Pulmonary artery endothelial cell (primary cell): ENCODE data around the gene PANX1. TPM values are rescaled to one million over a fixed set of nuclear protein-coding genes. Genes with fewer than 3 reads are reported as not detected.

ENCODE experiments used
- DNase-seq: peaks from one replicate; pipeline ENCODE4 v3.0.0-alpha.2; 2011; ENCODE audit warnings: low read depth, low spot score
- total RNA-seq: library from RNA; depleted of rRNA; stranded (reverse); fragments of >200 nt; gene quantifications from 2 replicates; pipeline ENCODE4 v1.2.3, GENCODE V29; 2014

Gene PANX1
- total RNA-seq, 1 donor from 2014 or later, result 28.8 TPM

DNA sequence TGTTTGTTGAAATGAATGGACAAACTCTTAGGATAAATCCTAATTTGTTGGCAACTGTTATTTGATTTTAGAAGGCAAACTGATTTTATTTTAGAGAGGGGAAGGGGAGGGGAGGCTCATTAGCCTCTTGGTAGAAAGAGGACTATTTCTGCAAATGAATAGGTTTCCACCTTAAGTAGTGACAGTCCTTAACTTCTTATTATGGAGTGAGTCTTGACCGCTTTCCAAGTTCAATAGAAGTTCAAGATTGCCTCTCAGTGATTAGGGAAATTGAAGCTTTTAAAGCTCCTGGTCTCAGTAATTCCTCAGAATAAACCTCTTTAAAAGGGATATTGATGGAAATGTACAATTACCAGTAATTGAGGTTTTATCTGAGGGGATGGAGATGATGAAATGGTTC is 55.7 kb downstream of the PANX1 start:
- DNase-seq, result no peak

DNA sequence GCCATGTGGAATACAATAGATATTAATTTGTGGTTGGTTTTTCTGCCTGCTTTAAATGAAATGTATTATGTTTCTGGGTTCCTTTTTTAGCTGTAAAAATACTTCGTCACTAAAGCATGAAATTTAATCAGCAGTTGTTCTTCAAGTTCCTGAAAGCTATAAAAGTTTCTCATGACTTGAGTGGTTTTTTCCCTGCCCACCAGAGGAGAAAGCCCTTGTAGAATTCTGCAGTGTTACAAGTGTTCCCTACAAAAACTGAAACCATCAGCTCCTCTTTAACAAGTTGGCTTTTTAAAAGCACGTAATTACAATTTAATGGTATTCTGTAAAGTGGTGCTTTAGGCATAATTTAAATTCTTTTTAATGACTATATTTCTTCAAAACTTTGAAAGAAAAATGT is 56.2 kb downstream of the PANX1 start:
- DNase-seq, result no peak

DNA sequence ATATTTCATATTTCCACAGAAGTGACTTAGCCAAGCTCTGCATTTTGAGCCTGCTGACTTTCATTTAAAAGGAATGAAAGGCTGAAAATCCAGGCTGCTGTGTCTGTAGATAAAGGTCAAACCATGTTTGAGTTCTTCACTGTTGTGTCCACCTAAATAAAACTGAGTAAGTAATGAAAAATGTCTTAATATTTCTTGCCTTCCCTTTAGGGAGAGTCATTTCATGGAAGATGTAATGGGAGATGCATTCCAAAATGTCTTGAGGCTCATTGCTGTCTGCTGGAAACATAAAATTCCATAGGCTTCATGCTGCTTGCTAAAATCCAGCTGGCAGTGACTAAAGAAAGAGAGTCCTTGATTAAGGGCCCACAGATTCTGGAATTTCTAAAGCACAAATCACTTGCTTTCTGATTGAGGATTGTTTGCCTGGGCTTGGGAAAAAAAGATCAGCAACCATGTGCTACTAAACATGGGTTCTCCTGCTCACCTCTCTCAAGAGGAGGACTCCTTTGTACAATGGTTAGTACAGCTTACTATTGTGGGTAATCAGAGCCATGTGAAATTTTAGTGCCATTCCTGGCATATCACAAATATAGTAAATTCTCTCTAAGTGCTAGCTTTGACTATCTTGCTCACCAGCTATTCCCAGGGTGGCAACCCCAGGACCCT is 56.9 kb downstream of the PANX1 start:
- DNase-seq, result no peak

DNA sequence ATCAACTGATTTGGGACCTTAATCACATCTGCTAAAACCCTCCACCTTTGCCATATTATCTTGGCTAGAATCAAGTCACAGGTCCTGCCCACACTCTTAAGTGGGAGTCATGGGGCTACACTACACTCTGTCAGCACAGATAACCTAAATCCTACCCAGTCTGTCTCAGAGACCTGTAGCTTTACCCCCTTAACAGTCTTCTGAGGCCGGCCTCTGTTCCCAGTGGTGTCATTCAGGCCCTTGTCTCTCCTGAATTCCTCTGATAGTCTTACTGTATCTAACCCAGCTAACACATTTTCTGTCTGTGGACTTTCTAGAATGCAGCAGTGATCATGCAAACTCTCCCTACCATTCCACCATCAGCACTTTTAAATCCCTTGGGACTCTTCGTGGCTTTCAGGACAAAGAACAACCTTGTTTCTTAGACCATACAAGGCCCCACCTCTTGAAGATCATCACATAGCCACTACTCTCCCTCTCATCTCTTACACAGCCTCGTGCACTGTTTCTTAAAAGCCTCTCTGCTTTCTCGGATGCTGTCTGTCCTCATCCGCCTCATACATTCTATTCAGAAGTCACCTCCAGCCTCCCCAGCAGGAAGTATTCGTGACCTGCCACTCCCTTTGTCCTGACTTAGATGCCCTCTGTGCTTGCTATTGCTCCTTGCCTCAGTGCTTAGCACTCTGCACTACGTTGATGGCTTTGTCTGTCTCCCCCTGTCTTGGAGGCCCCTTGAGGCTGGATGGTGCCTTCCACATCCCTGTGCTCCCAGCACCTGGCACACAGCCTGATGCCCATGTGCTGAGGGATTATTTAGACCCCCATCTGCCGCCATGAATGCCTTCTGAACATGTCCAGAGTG is 57.9 kb downstream of the PANX1 start:
- DNase-seq, result no peak

DNA sequence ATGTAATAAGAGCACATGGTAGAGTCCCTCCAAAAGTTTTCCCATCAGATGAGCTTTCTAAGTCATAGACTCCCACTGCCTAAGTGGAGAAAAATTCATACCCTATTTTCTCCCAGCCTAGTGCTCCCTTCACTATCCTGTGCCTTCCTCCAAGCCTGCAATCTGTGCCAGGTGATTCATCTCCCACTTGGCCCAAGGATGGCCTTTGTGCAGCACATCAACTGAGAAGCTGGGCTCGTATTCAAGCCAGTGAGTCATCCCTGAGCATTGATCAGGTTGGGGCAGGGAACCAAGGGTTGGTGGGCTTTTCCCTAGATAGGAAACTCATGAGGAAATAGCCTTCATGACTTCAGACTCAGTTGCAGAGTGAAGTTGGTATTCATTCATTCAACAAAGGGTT is 64.6 kb downstream of the PANX1 start:
- DNase-seq, result peak; percentile 8

DNA sequence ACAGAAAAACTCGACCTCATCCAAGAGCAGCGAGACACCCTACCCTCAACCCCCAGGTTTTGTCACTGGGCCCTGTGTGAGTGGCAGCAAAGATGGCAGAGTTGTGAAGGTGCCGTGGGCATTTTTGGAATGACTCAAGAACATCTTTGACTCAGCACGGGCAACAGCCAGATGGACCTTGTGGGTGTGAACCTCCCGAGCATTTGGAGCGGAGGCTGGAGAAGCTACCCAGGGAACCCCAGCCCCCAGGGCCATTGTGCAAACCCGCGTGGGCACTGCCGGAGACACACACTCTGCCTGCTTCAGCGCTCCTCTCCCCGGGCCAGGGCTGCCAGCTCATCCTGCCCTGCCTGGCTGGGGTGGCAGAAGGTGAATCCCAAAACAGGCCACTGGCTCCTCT is 66.1 kb downstream of the PANX1 start:
- no peak for DNase-seq

DNA sequence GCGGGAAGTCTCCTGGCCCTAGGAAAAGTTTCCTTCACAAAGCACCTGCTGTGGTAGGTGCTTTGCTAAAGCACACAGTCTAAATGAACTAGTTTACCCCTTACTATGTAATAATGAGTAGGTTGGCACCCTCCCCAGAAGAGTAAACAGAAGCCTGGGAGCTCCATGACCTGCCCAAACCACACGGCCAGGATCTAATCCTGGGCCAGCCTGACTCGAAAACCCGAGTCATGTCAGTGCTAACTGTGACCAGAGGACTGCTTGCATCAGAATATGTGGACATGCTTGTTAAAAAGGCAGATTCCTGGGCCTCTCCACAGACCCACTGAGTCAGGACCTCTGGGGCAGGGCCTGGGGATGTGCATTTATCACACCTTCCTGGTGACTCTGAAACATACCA is 67.7 kb downstream of the PANX1 start:
- no peak for DNase-seq

DNA sequence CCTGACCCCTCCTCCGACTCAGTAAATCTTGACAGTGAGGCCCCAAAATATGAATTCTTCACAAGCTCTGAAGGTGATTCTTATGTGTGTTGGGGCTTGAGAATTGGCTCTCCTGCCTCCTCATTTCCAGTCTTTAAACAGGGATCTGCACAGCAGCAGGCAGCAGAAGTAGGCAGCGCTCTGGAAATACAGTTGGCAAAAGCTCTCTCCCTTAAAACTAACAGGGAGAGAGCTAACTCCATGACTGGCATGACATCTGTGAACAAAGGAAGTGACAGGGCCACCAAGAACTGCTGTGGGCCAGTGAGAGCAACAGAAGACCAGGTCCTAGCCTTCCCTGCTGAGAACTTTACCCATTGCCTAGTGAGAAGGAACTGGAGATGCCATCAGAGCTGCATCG is 70.1 kb downstream of the PANX1 start:
- no peak for DNase-seq

DNA sequence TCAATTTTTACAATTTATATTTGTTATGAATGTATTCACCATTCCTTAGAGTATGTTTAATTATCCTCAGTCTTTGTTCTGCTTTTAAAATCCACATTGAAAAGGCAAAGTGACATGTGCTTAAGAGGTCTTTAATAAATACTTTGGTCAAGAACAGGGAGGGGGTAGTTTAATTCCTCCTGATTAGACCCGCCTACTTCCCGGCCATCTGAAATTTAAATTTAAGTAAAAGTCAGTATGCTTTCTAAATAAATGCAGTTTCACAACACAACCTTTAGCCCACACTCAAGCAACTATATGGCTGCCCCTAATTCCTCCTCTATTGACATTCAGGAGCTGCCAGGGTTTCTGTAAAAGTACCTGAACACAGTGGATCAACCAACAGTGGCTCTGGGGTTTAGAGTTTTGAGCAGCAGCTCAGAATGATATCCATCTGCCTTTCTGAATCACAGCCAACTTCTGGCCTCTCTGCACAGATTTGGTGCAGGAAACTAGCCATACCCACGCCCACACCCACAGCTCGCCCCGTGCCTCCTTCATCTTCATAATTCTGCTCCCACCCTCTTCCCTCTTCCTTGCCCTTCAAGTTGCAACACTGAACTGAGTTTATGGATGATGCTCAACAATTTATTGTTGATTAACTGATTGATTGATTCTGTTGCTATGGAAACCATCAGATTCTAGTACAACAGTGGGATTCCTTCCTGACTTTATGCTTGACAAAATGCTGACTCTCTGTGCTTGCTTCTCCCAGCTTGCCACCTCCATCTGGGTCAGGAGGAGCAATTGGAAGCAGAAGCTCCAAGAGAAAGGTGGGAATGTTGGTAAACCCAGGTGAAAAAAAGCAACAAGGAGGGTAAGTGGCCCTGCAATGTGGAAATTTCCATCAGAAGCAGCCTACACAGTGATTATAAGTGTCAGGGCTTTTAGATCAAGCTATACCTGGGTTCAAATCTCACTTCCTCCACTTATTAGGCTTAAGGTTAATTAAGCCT is 70.8 kb downstream of the PANX1 start:
- no peak for DNase-seq

DNA sequence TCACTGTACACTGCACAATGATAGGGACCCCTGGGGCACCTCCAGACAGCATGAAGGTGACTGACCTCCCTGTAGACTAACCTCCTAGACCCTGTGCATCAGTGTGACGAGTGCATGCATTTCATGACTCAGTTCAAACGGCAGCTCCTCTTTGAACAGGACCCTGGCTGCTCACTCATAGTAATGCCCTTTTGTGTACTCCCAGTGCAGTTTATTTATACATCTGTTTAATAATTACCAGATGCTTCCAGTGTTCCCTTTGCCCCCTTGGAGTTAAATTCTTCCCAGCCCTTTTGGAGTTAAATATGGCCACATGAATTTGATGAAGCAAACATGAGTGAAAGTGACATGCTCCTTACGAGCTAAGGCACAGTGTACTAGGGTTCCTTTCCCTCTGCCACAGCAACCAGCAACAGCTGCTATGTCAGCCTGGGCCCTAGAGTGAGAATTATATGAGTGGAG is 72.4 kb downstream of the PANX1 start:
- DNase-seq, result no peak

DNA sequence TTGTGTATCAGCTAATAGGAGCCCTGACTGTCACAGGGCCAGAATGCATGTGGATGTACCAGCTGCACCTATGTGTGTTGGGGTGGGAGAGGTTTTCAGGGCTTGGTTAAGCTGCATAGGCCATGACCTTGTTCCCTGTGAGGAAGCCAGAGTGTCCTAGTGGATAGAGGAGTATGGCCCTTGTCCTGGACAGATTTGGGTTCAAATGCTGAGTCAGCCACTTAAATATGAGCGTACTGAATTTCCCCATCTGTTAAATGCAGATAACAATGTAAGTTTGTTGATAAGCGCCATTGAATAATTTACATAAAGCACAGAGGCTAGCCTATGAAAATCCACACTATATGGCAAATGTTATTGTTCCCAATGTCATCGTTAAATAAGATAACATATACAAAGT is 74.4 kb downstream of the PANX1 start:
- DNase-seq, result no peak

DNA sequence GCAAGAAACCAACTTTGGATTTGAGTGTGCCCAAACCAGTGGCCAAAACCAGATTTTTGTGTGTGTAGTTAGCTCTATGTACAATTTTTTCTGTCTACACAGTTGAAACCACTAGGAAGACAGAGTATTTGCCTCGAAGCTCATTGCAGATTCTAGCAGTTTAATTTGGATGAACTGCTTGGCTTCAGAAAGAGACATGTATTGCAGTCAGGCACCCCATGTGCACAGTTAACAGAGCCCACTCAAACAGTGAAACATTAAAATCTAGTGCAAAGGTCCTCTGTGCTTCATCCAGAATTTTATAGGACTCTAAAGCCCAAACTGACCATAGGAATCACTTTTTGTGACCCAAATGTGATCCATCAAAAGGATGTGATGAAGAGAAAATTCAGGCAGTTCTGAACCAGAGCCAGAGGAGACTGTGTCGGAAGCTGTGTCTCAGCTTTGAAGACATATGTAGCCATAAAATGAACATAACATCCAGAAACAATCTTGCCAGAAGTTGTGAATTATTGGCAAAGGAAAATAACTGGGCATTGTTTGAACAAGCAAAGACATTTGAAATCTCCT is 82.7 kb downstream of the PANX1 start:
- no peak for DNase-seq

DNA sequence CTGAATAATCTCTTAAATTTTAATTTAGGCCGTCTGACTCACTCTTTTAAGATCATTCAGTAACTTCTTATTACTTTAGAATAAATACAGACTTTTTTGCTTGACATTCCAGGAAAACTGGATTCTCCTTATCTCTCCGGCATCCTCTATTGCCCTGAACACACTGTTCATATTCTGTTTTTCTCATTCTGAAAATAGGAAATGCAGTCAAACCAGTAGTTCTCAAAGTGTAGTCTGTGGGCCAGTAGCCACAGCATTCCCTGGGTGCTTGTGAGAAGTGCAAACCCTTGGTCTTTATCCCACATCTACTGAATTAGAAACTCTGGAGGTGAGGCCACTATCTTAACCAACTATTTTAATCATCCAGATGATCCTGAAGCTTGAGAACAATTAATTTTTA is 84.3 kb downstream of the PANX1 start:
- DNase-seq, result no peak

DNA sequence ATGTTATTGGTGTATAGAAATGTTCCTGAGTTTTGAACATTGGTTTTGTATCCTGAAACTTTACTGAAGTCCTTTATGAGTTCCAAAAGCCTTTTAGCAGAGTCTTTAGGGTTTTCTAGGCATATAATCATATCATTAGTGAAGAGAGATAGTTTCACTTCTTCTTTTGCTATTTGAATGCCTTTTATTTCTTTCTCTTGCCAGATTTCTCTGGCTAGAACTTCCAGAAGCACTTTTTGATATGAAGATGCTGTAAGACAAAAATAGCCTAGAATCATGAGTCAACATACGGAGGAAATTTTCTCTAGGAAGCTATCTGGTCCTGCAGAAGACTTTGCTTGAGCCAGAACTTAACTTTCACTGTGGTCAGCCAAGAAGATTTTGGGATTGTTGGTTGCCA is 89.1 kb downstream of the PANX1 start:
- no peak for DNase-seq

DNA sequence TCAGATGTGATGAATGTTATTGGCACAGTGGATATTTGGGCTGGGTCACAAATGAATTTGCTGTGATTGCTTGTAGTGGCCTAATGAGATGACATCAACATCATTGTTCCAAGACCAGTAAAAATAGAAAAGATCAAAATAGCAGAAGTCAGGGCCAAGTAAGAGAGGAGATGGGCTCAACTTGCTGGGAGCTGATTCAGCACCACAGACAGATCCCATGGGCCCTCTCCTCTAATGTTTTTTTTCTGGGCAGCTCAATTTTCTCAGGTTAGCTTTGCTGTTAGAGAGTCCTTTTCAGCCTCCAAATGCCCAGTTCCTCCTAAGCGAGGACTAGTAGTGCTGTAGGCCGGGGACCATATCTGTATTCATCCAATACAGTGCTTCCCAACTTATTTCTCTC is 89.7 kb downstream of the PANX1 start:
- no peak for DNase-seq

DNA sequence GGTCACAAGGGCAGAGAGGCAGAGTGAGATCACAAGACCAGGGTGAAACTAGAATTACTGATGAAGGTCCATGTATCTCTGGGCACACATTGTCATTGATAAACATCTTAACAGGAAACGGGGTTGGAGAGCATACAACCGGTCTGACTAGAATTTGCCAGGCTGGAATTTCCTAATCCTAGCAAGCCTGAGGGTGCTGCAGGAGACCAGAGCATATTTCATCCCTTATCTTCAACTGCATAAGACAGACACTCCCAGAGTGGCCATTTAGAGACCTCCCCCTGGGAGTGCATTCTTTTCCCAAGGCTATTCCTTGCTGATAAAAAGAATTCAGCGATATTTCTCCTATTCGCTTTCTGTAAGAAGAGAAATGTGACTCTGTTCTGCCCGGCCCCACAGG is 91.1 kb downstream of the PANX1 start:
- DNase-seq, result no peak

DNA sequence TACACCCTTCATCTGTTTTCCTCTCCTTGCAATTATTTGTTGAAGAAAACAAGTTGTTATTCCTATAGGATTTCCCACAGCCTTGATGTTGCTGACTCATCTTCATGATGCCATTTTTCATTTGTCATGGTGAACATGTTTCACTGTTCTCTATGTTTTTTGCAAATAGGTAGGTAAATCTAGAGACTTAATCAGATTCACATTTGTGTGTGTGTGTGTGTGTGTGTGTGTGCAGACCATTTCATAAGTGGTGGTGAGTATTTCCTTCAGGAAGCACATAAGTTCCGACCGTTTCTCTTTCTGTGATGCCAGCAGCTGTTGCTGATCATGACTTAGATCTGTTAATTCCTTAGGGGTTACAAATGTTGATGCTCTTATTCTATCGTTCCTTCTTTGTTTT is 95.4 kb downstream of the PANX1 start:
- no peak for DNase-seq
